Ascending aorta (tissue), 2 donors: ENCODE results near the gene ARPC5L. TPM values are rescaled to one million over a fixed set of nuclear protein-coding genes. Genes with fewer than 3 reads are reported as not detected.
A peak's percentile ranks its signal among the peaks of the same experiment; 100 is the strongest.
"Not testable (repeated sequence)": the region's sequence is repeated elsewhere in the genome, so short reads cannot be mapped to it uniquely, and the experiment has no call there.

Experiments used
- DNase-seq, 2 donors: peaks; one replicate each; pipeline ENCODE4 v3.0.0-alpha.2; 2019; ENCODE audit warnings: low spot score in 2 of 2
- H3K27ac ChIP-seq, 2 donors: fragments of 200-600 bp; sonication (generic); one replicate each; pipeline ENCODE4 v1.5.1; 2016 to 2017; ENCODE audit warnings: mild to moderate bottlenecking in 1 of 2
- H3K27me3 ChIP-seq: fragments of 200-600 bp; sonication (generic); one replicate; pipeline ENCODE4 v1.5.1; 2017
- H3K36me3 ChIP-seq, 2 donors: fragments of 200-600 bp; sonication (generic); one replicate each; pipeline ENCODE4 v1.5.1; 2016
- H3K4me1 ChIP-seq, 2 donors: fragments of 200-600 bp; sonication (generic); one replicate each; pipeline ENCODE4 v1.5.1; 2016 to 2017; ENCODE audit warnings: mild to moderate bottlenecking in 1 of 2
- H3K4me3 ChIP-seq, 2 donors: fragments of 200-600 bp; sonication (generic); one replicate each; pipeline ENCODE4 v1.5.1; 2016 to 2017; ENCODE audit warnings: mild to moderate bottlenecking in 1 of 2
- H3K9me3 ChIP-seq, 2 donors: fragments of 200-600 bp; sonication (generic); one replicate each; pipeline ENCODE4 v1.5.1; 2016
- CTCF ChIP-seq, 3 experiments: fragments of 200-600 bp in 2 of 3; fragments of 450-650 bp in 1 of 3; sonication (generic) in 2 of 3; IDR thresholded peaks; one replicate each; pipeline ENCODE4 v1.5.1; 2016 to 2019; ENCODE audit warnings: antibody characterized with exemption in 3 of 3, mild to moderate bottlenecking in 1 of 3, moderate library complexity in 1 of 3
- intact Hi-C: fragments of 100-400 bp; cut with DNase I; formaldehyde crosslinking; loops from one replicate; pipeline ENCODE4 v1.15.1; 2023
- total RNA-seq: library from RNA; depleted of rRNA; stranded (reverse); fragments of >200 nt; gene quantifications from one replicate; pipeline ENCODE4 v1.1.0, GENCODE V29; 2016

Gene ARPC5L
- total RNA-seq, 1 donor from 2014 or later: 12.0 TPM

GRCh38 chr9:124839612-124840299, 22.2 kb upstream of the ARPC5L start:
- Histone ChIP-seq H3K9me3 (no peaks in the 10 kb centered on the region), H3K27me3 (no peaks in the 10 kb centered on the region), H3K36me3 (no peaks in the 10 kb centered on the region), H3K4me3 (no peak overlapping the region), H3K27ac (no peak overlapping the region), H3K4me1 (no peaks in the 10 kb centered on the region)
- intact Hi-C loops: loop anchor here (5.0 kb wide), 1 partner anchor 47 kb away; no protein-coding TSS in a partner anchor
- no peak for DNase-seq
- TF ChIP-seq CTCF (IDR thresholded peaks at IDR 0.05): peak in 2 of 3 experiments; percentile 10 to 17

GRCh38 chr9:124840300-124840833, 21.6 kb upstream of the ARPC5L start:
- no peak overlapping the region for H3K27ac ChIP-seq
- H3K9me3 ChIP-seq: no peaks in the 10 kb centered on the region
- H3K4me1 ChIP-seq: no peaks in the 10 kb centered on the region
- no peaks in the 10 kb centered on the region for H3K27me3 ChIP-seq
- no peak for DNase-seq
- H3K36me3 ChIP-seq: no peaks in the 10 kb centered on the region
- TF ChIP-seq CTCF (IDR thresholded peaks at IDR 0.05): peak in 2 of 3 experiments; percentile 8 to 13
- H3K4me3 ChIP-seq: no peak overlapping the region
- intact Hi-C loops: no loop called here

GRCh38 chr9:124841075-124841821, 20.7 kb upstream of the ARPC5L start:
- Histone ChIP-seq H3K36me3 (no peaks in the 10 kb centered on the region), H3K9me3 (no peaks in the 10 kb centered on the region), H3K27me3 (no peaks in the 10 kb centered on the region), H3K4me1 (no peaks in the 10 kb centered on the region), H3K4me3 (no peak overlapping the region), H3K27ac (no peak overlapping the region)
- DNase-seq: no peak
- no peak for TF ChIP-seq CTCF (IDR thresholded peaks at IDR 0.05)
- intact Hi-C loops: no loop called here

- Histone ChIP-seq H3K36me3 (no peaks in the 10 kb centered on the region), H3K27ac (no peak overlapping the region), H3K4me1 (no peaks in the 10 kb centered on the region), H3K4me3 (no peak overlapping the region), H3K27me3 (no peaks in the 10 kb centered on the region), H3K9me3 (no peaks in the 10 kb centered on the region)
- DNase-seq: no peak
- TF ChIP-seq CTCF (IDR thresholded peaks at IDR 0.05): no peak
- intact Hi-C loops: no loop called here
Observed at GRCh38 chr9:124843456-124844034, 18.4 kb upstream of the ARPC5L start.

GRCh38 chr9:124844291-124844690, 17.6 kb upstream of the ARPC5L start:
- Histone ChIP-seq H3K36me3 (no peaks in the 10 kb centered on the region), H3K4me3 (no peak overlapping the region), H3K27me3 (no peaks in the 10 kb centered on the region), H3K4me1 (no peaks in the 10 kb centered on the region), H3K27ac (no peak overlapping the region), H3K9me3 (no peaks in the 10 kb centered on the region)
- intact Hi-C loops: no loop called here
- no peak for DNase-seq
- no peak for TF ChIP-seq CTCF (IDR thresholded peaks at IDR 0.05)

- H3K9me3 ChIP-seq, H3K4me1 ChIP-seq, H3K27me3 ChIP-seq, intact Hi-C loops, DNase-seq, H3K27ac ChIP-seq, H3K36me3 ChIP-seq, H3K4me3 ChIP-seq: not testable (repeated sequence)
Observed at GRCh38 chr9:124846467-124846866, 15.5 kb upstream of the ARPC5L start.
